Central memory CD8-positive, alpha-beta T cell (primary cell): Measurements from ENCODE around the gene RBM45.

Source experiments
- ATAC-seq: fragments of 150-1000 bp; cut with Tn5 transposase; replicated peaks from 2 replicates; pipeline ENCODE4 v1.10.0; 2022; ENCODE audit warnings: mild to moderate bottlenecking, moderate FRiP score, moderate number of reproducible peaks; ENCODE audit not compliant: poor library complexity, severe bottlenecking; ENCODE audit errors: extremely low read depth
- DNase-seq, 2 donors: peaks; one replicate each; pipeline ENCODE4 v3.0.0; 2021; ENCODE audit warnings: low spot score in 2 of 2
- H3K27ac Mint-ChIP-seq: one replicate; pipeline ENCODE4 v1.8.0; 2022; ENCODE audit warnings: low read depth, mild to moderate bottlenecking, moderate library complexity, mixed read lengths
- H3K27me3 Mint-ChIP-seq: one replicate; pipeline ENCODE4 v1.8.0; 2022; ENCODE audit warnings: mixed read lengths
- H3K36me3 Mint-ChIP-seq: one replicate; pipeline ENCODE4 v1.8.0; 2022; ENCODE audit warnings: mild to moderate bottlenecking, moderate library complexity, mixed read lengths; ENCODE audit not compliant: insufficient read depth
- H3K4me1 Mint-ChIP-seq: one replicate; pipeline ENCODE4 v1.8.0; 2022; ENCODE audit warnings: mixed read lengths
- H3K4me3 Mint-ChIP-seq: one replicate; pipeline ENCODE4 v1.8.0; 2022; ENCODE audit warnings: mild to moderate bottlenecking, moderate library complexity, mixed read lengths
- H3K9me3 Mint-ChIP-seq: one replicate; pipeline ENCODE4 v1.8.0; 2022; ENCODE audit warnings: mixed read lengths

The RBM45 gene

GRCh38 chr2:178115271-178115670 lies 3.0 kb downstream of the RBM45 start:
- Mint-ChIP-seq H3K36me3 (peaks cover 18% of the 10 kb centered on the region), H3K4me1 (peaks cover 33% of the 10 kb centered on the region), H3K9me3 (no peaks in the 10 kb centered on the region), H3K27ac (no peak overlapping the region), H3K27me3 (no peaks in the 10 kb centered on the region), H3K4me3 (no peak overlapping the region)
- no peak for ATAC-seq
- DNase-seq = no peak

- ATAC-seq = no peak
- Mint-ChIP-seq H3K4me3 (no peak overlapping the region), H3K27ac (no peak overlapping the region), H3K27me3 (no peaks in the 10 kb centered on the region), H3K4me1 (peaks cover 27% of the 10 kb centered on the region), H3K9me3 (no peaks in the 10 kb centered on the region), H3K36me3 (peaks cover 25% of the 10 kb centered on the region)
- DNase-seq = no peak
These were observed 5.5 kb downstream of the RBM45 start for GRCh38 chr2:178117725-178118124.

GRCh38 chr2:178119179-178119922 lies 7.1 kb downstream of the RBM45 start:
- DNase-seq (no peak), ATAC-seq (no peak)
- Mint-ChIP-seq H3K27me3 (no peaks in the 10 kb centered on the region), H3K4me3 (no peak overlapping the region), H3K27ac (peak overlapping the region; percentile 13), H3K4me1 (peaks cover 18% of the 10 kb centered on the region), H3K36me3 (peaks cover 36% of the 10 kb centered on the region), H3K9me3 (no peaks in the 10 kb centered on the region)

GRCh38 chr2:178123163-178123562 lies 10.9 kb downstream of the RBM45 start:
- H3K27me3 Mint-ChIP-seq = no peaks in the 10 kb centered on the region
- no peak overlapping the region for H3K27ac Mint-ChIP-seq
- ATAC-seq (no peak), DNase-seq (no peak)
- H3K9me3 Mint-ChIP-seq = no peaks in the 10 kb centered on the region
- peaks cover 27% of the 10 kb centered on the region for H3K4me1 Mint-ChIP-seq
- no peak overlapping the region for H3K4me3 Mint-ChIP-seq
- H3K36me3 Mint-ChIP-seq = peaks cover 49% of the 10 kb centered on the region

- DNase-seq (no peak), ATAC-seq (no peak)
- no peak overlapping the region for H3K4me3 Mint-ChIP-seq
- peaks cover 15% of the 10 kb centered on the region for H3K4me1 Mint-ChIP-seq
- no peaks in the 10 kb centered on the region for H3K9me3 Mint-ChIP-seq
- H3K36me3 Mint-ChIP-seq = peaks cover 53% of the 10 kb centered on the region
- no peak overlapping the region for H3K27ac Mint-ChIP-seq
- H3K27me3 Mint-ChIP-seq = no peaks in the 10 kb centered on the region
These were observed 12.9 kb downstream of the RBM45 start for GRCh38 chr2:178125125-178125524.

GRCh38 chr2:178125862-178126261 lies 13.6 kb downstream of the RBM45 start:
- Mint-ChIP-seq H3K4me1 (peaks cover 15% of the 10 kb centered on the region), H3K9me3 (no peaks in the 10 kb centered on the region), H3K27me3 (no peaks in the 10 kb centered on the region), H3K4me3 (no peak overlapping the region), H3K36me3 (peaks cover 52% of the 10 kb centered on the region), H3K27ac (no peak overlapping the region)
- ATAC-seq (no peak), DNase-seq (no peak)

GRCh38 chr2:178128836-178129630 lies 16.8 kb downstream of the RBM45 start:
- Mint-ChIP-seq H3K36me3 (peaks cover 40% of the 10 kb centered on the region), H3K9me3 (no peaks in the 10 kb centered on the region), H3K27me3 (no peaks in the 10 kb centered on the region), H3K4me3 (no peak overlapping the region), H3K4me1 (peaks cover 10% of the 10 kb centered on the region), H3K27ac (no peak overlapping the region)
- DNase-seq (no peak), ATAC-seq (no peak)

GRCh38 chr2:178136321-178137025 lies 24.2 kb downstream of the RBM45 start:
- Mint-ChIP-seq H3K4me1 (no peaks in the 10 kb centered on the region), H3K9me3 (no peaks in the 10 kb centered on the region), H3K4me3 (no peak overlapping the region), H3K27me3 (no peaks in the 10 kb centered on the region), H3K27ac (no peak overlapping the region), H3K36me3 (peaks cover 14% of the 10 kb centered on the region)
- ATAC-seq = no peak
- no peak for DNase-seq

- no peak overlapping the region for H3K27ac Mint-ChIP-seq
- H3K36me3 Mint-ChIP-seq = no peaks in the 10 kb centered on the region
- H3K4me3 Mint-ChIP-seq = no peak overlapping the region
- H3K4me1 Mint-ChIP-seq = no peaks in the 10 kb centered on the region
- ATAC-seq = no peak
- DNase-seq = no peak
- no peaks in the 10 kb centered on the region for H3K9me3 Mint-ChIP-seq
- peaks cover 30% of the 10 kb centered on the region for H3K27me3 Mint-ChIP-seq
These were observed 30.2 kb downstream of the RBM45 start for GRCh38 chr2:178142274-178143065.

- Mint-ChIP-seq H3K4me1 (no peaks in the 10 kb centered on the region), H3K27ac (no peak overlapping the region), H3K9me3 (no peaks in the 10 kb centered on the region), H3K27me3 (peaks cover 36% of the 10 kb centered on the region), H3K4me3 (no peak overlapping the region), H3K36me3 (no peaks in the 10 kb centered on the region)
- DNase-seq (no peak), ATAC-seq (no peak)
These were observed 31.2 kb downstream of the RBM45 start for GRCh38 chr2:178143481-178143880.

GRCh38 chr2:178152033-178152432 lies 39.8 kb downstream of the RBM45 start:
- Mint-ChIP-seq H3K27ac (no peak overlapping the region), H3K27me3 (peaks cover 49% of the 10 kb centered on the region), H3K4me3 (no peak overlapping the region), H3K36me3 (no peaks in the 10 kb centered on the region), H3K4me1 (no peaks in the 10 kb centered on the region), H3K9me3 (peaks cover 8% of the 10 kb centered on the region)
- ATAC-seq (no peak), DNase-seq (no peak)

GRCh38 chr2:178152542-178152941 lies 40.3 kb downstream of the RBM45 start:
- no peaks in the 10 kb centered on the region for H3K36me3 Mint-ChIP-seq
- no peaks in the 10 kb centered on the region for H3K4me1 Mint-ChIP-seq
- ATAC-seq (no peak), DNase-seq (no peak)
- H3K9me3 Mint-ChIP-seq = peaks cover 8% of the 10 kb centered on the region
- H3K4me3 Mint-ChIP-seq = no peak overlapping the region
- no peak overlapping the region for H3K27ac Mint-ChIP-seq
- peaks cover 45% of the 10 kb centered on the region for H3K27me3 Mint-ChIP-seq
